NOMO-1 treated with dmso at 0.1 percent for 144 hours (cell line): ENCODE data around the gene MOB3B.

Experiments
- DNase-seq: peaks from one replicate; lab custom pipeline; 2025; ENCODE audit not compliant: unreplicated experiment; lab: John Stamatoyannopoulos, UW

Gene MOB3B

GRCh38 chr9:27529316-27530278, at the start of gene MOB3B:
Gene MOB3B, minus strand, starts transcription at chr9:27529814. Its CDS starts 74,264 bp downstream, at chr9:27455550.
- no peak for DNase-seq

DNA sequence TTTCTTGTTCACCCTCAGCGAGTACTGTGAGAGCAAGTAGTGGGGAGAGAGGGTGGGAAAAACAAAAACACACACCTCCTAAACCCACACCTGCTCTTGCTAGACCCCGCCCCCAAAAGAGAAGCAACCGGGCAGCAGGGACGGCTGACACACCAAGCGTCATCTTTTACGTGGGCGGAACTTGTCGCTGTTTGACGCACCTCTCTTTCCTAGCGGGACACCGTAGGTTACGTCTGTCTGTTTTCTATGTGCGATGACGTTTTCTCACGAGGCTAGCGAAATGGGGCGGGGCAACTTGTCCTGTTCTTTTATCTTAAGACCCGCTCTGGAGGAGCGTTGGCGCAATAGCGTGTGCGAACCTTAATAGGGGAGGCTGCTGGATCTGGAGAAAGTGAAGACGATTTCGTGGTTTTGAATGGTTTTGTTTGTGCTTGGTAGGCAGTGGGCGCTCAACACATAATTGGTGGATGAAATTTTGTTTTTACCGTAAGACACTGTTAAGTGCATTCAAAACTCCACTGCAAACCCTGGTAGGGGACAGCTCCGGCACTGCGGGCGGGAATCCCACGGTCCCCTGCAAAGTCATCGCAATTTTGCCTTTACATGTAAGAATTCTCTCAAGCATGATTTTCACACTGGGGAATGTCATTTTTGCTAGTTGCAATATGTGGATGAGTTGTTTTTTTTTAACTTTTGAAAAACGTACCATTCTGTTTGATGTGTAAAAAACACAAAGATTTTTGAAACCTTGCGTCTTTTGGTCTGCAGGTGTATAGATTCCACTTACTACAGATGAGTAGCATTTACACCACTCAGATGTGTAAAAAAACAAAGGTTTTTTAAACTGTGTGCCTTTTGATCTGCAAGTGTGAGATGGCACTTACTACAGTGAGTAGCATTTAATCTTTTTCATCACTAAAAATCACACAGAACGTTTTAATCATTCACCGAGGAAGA, 44.3 kb upstream of the MOB3B start:
- DNase-seq = no peak

- no peak for DNase-seq
Measured at GRCh38 chr9:27572918-27573633, 43.5 kb upstream of the MOB3B start, which contains the start of gene C9orf72. Gene C9orf72, minus strand, starts transcription at chr9:27573481. Its CDS starts 6,361 bp downstream, at chr9:27567120.

- DNase-seq = no peak
Measured at GRCh38 chr9:27572566-27572917, 42.9 kb upstream of the MOB3B start.

DNA sequence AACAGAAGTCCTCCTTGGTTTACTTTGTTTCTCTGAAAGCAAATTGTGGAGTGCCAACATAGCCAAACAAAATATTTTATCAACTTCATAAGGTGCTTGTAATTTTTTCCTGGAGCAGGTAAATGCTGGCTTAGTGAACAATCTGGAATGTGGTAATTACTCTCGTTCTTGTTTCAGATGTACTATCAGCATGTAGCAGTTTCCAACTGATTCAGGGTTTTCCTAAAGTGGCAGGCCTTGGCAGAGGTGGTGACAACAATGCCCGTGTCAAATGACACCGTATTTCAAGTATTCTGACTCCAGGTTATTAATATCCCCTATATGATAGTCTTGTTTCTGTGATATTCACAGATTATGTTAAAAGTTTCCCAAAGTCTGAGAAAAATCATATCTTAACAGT, 42.4 kb upstream of the MOB3B start:
- no peak for DNase-seq

- no peak for DNase-seq
Measured at GRCh38 chr9:27571011-27571410, 41.4 kb upstream of the MOB3B start.

DNA sequence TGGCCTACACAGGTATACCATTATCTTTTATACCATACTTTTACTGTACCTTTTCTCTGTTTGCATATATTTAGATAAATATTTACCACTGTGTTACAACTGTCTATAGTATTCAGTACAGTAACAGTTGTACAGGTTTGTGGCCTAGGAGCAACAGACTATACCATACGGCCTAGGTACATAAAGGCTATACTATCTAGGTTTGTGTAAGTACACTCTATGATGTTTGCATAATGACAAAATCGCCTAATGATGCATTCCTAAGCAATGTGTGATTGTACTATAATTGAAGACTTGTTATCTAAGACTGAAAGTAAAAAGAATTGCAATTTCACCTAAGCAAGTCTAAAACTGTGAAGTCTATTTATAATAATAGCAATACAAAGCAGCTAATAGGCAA, 39.8 kb upstream of the MOB3B start:
- DNase-seq = no peak

- DNase-seq = no peak
Measured at GRCh38 chr9:27566118-27566517, 36.5 kb upstream of the MOB3B start.

DNA sequence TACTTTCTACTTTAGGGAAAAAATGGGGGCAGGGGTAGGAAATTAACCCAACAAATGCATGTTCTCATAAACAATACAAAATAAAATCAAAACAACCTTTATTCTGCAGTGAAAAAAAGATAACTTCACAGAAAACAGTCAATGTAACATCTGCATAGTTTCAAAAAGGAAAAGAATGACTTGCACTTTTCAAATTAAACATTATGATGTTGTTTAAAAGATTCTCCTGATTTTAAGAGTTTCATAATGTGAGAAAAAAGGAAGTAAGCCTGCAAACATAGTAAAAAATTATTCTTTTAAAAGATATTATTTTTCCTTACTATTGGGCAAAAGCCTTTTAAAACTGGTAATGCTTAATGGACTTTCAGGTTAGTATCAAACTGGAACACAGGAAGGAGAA, 36.1 kb upstream of the MOB3B start:
- no peak for DNase-seq

DNA sequence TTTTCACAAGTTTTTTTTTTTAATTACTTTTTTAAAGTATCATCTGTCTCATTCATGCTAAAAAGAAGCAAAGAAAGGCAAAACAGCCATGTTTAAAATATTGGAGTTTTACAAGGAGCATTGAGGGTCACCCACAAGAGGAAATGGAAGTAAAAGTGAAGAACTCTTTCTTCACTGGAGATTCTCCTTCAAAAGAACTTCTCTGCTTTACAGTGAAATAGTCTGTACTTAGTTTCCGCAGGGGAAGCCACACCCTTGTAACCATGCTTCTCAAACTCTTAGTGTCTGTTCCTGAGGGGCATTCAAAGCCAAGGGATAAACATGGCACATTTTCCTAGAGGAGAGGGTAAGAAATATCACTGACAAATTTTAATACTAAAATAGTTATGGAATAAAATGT, 35.1 kb upstream of the MOB3B start:
- DNase-seq = no peak

DNA sequence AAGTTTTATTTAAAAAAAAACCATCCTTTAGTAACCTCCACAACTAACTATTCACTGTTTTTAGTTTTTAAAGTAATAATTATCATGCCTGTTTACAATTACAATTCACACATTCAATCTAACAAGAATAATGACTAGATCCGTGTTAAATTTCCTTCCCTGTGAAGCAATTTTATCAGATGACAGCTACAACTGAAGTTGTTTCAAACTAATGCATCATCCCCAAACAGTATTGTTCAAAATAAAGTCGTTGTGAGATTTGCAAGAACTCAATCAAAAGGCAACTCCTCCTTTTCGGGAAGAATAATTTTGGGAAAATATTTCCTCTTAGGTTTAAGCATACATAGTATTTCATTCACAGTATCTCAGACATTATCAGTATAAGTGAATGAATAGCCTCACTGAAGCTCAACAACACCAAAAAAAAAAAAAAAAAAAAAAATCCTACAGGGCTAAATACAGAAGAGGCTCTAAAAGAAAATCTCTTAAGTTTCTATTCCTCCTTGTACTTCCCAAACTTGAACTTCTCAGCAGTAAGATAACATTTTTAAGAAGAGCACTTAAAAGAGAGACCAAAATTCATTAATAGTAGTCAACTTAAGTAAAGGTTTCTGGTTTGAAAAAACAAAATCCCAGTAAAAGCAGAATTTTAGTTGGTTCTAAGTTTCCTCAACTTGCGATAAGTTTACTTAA, 34.3 kb upstream of the MOB3B start:
- DNase-seq = no peak

DNA sequence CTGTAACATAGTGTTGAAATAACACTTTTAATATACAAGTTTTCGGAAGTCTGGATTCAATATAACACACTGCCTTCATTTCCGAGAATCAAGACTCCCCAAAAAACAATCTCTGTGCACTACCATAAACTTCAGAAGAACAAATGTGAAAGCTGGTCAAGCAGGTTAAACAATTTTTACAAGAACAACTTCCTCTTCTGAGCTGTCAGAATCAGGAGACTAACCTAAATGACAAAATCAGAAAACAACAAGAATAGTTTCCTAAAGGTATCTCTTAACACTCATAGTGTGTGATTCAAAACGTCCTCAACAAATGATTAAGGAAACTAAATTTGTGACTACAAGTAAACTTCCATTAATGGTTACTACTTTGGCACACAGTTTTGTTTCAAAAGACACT, 32.1 kb upstream of the MOB3B start:
- DNase-seq = no peak

DNA sequence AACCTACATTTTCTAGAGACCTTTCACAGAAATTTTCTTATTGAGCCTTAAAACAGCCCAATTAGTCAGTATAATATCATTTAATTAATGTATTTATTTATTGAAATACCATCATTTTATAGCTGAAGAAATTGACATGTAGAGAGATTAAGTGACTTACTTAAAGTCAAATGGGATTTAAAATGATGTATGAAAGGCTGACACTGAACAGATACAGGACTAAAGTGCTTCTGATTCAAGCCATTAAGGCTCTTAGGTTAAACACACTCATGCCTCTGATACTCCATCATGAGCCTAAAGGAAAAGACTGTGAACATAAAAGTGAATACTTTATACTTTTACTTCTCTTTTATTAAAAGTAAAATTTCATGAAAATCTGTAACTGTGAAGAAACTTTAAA, 30.8 kb upstream of the MOB3B start:
- no peak for DNase-seq

- DNase-seq = no peak
Measured at GRCh38 chr9:27558307-27558706, 28.7 kb upstream of the MOB3B start.

GRCh38 chr9:27556470-27556869, 26.9 kb upstream of the MOB3B start:
- no peak for DNase-seq

- no peak for DNase-seq
Measured at GRCh38 chr9:27554712-27555111, 25.1 kb upstream of the MOB3B start.

DNA sequence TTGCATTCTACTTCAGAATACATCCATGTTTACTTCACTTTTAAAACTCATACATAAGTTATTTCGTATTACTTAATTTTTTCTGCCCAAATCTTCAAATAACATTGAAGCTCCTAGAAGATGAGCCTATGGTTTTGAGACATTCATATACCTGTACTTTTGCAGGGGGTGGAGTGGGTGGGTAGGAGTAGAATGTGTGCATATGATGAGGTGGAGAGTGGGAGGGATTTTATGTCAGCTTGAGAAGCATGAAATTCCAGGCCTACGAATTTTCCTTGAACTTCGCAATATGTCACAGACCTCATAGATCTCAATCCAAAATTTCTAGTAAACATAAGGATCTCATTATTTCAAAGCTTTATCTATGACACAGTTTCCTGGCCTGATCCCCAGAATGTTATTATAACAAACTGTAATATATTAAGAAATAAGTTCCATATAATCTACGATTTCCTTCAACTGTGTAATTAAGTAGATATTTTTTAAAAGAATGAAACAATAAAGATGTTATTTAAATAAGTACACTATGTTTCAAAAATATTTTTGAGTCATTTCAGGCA, 19.7 kb upstream of the MOB3B start:
- no peak for DNase-seq

DNA sequence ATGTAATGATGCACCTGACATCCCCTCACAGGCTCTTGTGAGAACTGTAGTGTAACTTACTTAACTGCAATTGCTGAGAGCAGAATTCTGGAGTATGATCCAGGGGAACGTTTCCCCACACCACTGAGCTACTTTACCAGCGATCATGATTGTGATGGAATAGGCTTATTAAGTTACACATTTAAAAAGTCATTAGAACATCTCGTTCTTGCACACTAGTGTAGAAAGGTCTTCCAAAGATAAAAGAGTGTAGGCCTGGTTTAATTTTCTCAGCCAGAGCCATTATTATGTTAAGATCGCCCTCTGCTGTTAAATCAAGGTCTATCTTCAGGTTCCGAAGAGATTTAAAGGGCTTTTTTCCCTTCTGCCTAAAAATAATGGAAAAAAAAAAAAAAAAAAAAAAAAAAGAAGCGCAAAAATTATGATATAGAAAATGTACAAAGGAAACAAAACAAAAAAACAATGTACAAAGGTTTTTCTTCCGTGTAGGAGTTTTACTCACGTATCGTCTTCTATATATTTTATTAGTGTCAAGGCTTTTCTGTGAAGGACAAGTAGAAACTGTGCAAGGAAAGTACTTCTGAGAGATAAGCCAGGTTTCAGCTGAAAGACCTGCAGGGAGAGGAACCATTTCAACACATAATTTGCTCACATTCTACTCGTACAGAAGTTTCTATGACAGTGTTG, 18.6 kb upstream of the MOB3B start:
- no peak for DNase-seq

- DNase-seq = no peak
Measured at GRCh38 chr9:27545471-27545870, 15.9 kb upstream of the MOB3B start.

- no peak for DNase-seq
Measured at GRCh38 chr9:27542508-27542907, 12.9 kb upstream of the MOB3B start.
